Neural cell (in vitro differentiated cells): ENCODE measurements around the gene SMPD1. TPM values are rescaled to one million over a fixed set of nuclear protein-coding genes. Genes with fewer than 3 reads are reported as not detected.

ENCODE experiments used
- H2AFZ ChIP-seq: fragments of 200-600, 300-800 bp; sonication (generic), shearing (Covaris generic); 2 replicates; pipeline ENCODE4 v1.6.0; 2014; ENCODE audit warnings: low read depth, mild to moderate bottlenecking, antibody characterized with exemption, low read length, moderate library complexity
- H3F3A ChIP-seq: fragments of 200-600 bp; shearing (Covaris generic); 2 replicates; pipeline ENCODE4 v1.6.1; 2016; ENCODE audit warnings: mild to moderate bottlenecking, moderate library complexity, mixed read lengths, antibody characterized with exemption, low read length; ENCODE audit not compliant: insufficient read depth, poor library complexity, severe bottlenecking
- H3K27ac ChIP-seq: fragments of 200-600, 300-800 bp; sonication (generic), shearing (Covaris generic); 2 replicates; pipeline ENCODE4 v1.5.1; 2014; ENCODE audit warnings: mild to moderate bottlenecking, low read length, moderate library complexity
- H3K27me3 ChIP-seq: fragments of 300-800, 200-600 bp; sonication (generic), shearing (Covaris generic); 2 replicates; pipeline ENCODE4 v1.6.0; 2014; ENCODE audit warnings: mild to moderate bottlenecking, low read depth, low read length, moderate library complexity; ENCODE audit not compliant: insufficient read depth
- H3K36me3 ChIP-seq: fragments of 300-800, 200-600 bp; sonication (generic), shearing (Covaris generic); 2 replicates; pipeline ENCODE4 v1.5.1; 2014; ENCODE audit warnings: mild to moderate bottlenecking, antibody characterized with exemption, low read length, moderate library complexity; ENCODE audit not compliant: insufficient read depth
- H3K4me2 ChIP-seq: fragments of 300-800, 200-600 bp; sonication (generic), shearing (Covaris generic); 2 replicates; pipeline ENCODE4 v1.6.0; 2014; ENCODE audit warnings: mild to moderate bottlenecking, low read length
- H3K4me3 ChIP-seq: fragments of 300-800, 200-600 bp; sonication (generic), shearing (Covaris generic); 2 replicates; pipeline ENCODE4 v1.5.1; 2014; ENCODE audit warnings: mild to moderate bottlenecking, low read length, moderate library complexity
- H3K79me2 ChIP-seq: fragments of 200-600 bp; shearing (Covaris generic); replicated peaks from 2 replicates; pipeline ENCODE4 v1.6.0; 2014; ENCODE audit warnings: mild to moderate bottlenecking, low read length, moderate library complexity; ENCODE audit not compliant: insufficient read depth
- H3K9ac ChIP-seq: fragments of 300-800, 200-600 bp; sonication (generic), shearing (Covaris generic); 2 replicates; pipeline ENCODE4 v1.6.1; 2016; ENCODE audit warnings: mild to moderate bottlenecking, low read length, mixed read lengths
- H3K9me2 ChIP-seq: fragments of 200-600 bp; shearing (Covaris generic); 2 replicates; pipeline ENCODE4 v1.6.1; 2016; ENCODE audit warnings: mild to moderate bottlenecking, low read length, mixed read lengths; ENCODE audit not compliant: insufficient read depth
- H3K9me3 ChIP-seq: fragments of 200-600, 300-800 bp; sonication (generic), shearing (Covaris generic); 2 replicates; pipeline ENCODE4 v1.6.1; 2016; ENCODE audit warnings: mild to moderate bottlenecking, mixed run types, low read length, moderate library complexity, mixed read lengths
- H4K20me1 ChIP-seq: fragments of 200-600 bp; shearing (Covaris generic); 2 replicates; pipeline ENCODE4 v1.6.1; 2016; ENCODE audit warnings: mild to moderate bottlenecking, mixed run types; ENCODE audit not compliant: insufficient read depth
- CTCF ChIP-seq: fragments of 450-650 bp; IDR thresholded peaks from 2 replicates; pipeline ENCODE4 v1.5.1; 2014; ENCODE audit warnings: antibody characterized with exemption, mild to moderate bottlenecking, moderate library complexity; ENCODE audit not compliant: poor library complexity, severe bottlenecking
- EP300 ChIP-seq: fragments of 450-650 bp; conservative IDR thresholded peaks from 2 replicates; pipeline ENCODE4 v1.6.1; 2014; ENCODE audit warnings: antibody characterized with exemption, mild to moderate bottlenecking, moderate library complexity; ENCODE audit not compliant: poor library complexity, severe bottlenecking
- EZH2 ChIP-seq: fragments of 200-600, 300-800 bp; shearing (Covaris generic), sonication (generic); IDR thresholded peaks from 2 replicates; pipeline ENCODE4 v1.6.1; 2014; ENCODE audit warnings: antibody characterized with exemption, low read length, borderline replicate concordance, mild to moderate bottlenecking; ENCODE audit not compliant: insufficient read depth, poor library complexity, severe bottlenecking
- MXI1 ChIP-seq: fragments of 450-650 bp; conservative IDR thresholded peaks from 2 replicates; pipeline ENCODE4 v1.6.1; 2014; ENCODE audit warnings: antibody characterized with exemption, mild to moderate bottlenecking; ENCODE audit not compliant: poor library complexity, severe bottlenecking
- POLR2AphosphoS5 ChIP-seq: IDR thresholded peaks from 2 replicates; pipeline ENCODE4 v1.6.1; 2012
- RAD21 ChIP-seq: fragments of 450-650 bp; conservative IDR thresholded peaks from 2 replicates; pipeline ENCODE4 v1.6.1; 2014; ENCODE audit warnings: antibody characterized with exemption, mild to moderate bottlenecking, moderate library complexity
- SMC3 ChIP-seq: fragments of 450-650 bp; conservative IDR thresholded peaks from 2 replicates; pipeline ENCODE4 v1.6.1; 2014; ENCODE audit warnings: antibody characterized with exemption, mild to moderate bottlenecking, moderate library complexity; ENCODE audit not compliant: poor library complexity
- TAF1 ChIP-seq: IDR thresholded peaks from 2 replicates; pipeline ENCODE4 v1.6.1; 2012; ENCODE audit warnings: low read depth
- polyA plus RNA-seq: library from polyadenylated mRNA; depleted of rRNA; stranded (reverse); fragments of >200 nt; gene quantifications from 2 replicates; pipeline ENCODE4 v1.2.3, GENCODE V29; 2014
- TF ChIP-seq, protein P1 (sequence below): IDR thresholded peaks from 2 replicates; pipeline ENCODE4 v1.6.1; 2012; ENCODE audit warnings: borderline replicate concordance

Gene SMPD1
- polyA plus RNA-seq, 1 donor from 2014 or later: 30.0 TPM

DNA sequence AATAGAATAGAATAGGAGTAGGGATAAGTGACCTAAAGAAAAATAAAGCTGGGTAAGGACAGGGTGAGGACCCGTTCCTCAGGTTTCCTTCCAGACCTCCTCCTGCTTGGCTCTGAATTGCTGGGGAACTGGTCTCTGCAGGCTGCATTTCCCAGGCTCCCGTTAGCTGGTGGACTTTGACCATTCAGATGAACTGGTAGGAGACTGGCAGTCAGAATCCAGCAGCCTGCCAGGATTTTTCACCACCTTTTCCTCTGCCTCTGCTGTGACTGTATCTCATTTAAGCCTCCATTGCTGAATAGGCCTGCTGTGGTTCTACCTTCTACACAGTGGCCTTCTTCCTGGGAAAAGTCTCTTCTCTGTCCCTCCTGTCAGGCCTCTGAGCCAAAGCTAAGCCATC, 24.6 kb upstream of the SMPD1 start:
- H3K9me3 ChIP-seq: no peaks in the 10 kb centered on the region
- H3K4me2 ChIP-seq: no peak overlapping the region
- H3K36me3 ChIP-seq: no peaks in the 10 kb centered on the region
- H2AFZ ChIP-seq: no peak overlapping the region
- no peak overlapping the region for H3K9ac ChIP-seq
- no peaks in the 10 kb centered on the region for H3F3A ChIP-seq
- no peaks in the 10 kb centered on the region for H3K27me3 ChIP-seq
- H3K4me3 ChIP-seq: no peak overlapping the region
- H4K20me1 ChIP-seq: no peaks in the 10 kb centered on the region
- no peaks in the 10 kb centered on the region for H3K9me2 ChIP-seq
- TF ChIP-seq CTCF (no peak), TAF1 (no peak), EZH2 (no peak), SMC3 (no peak), POLR2AphosphoS5 (no peak), MXI1 (no peak), EP300 (no peak), RAD21 (no peak)
- TF ChIP-seq, protein P1, sequence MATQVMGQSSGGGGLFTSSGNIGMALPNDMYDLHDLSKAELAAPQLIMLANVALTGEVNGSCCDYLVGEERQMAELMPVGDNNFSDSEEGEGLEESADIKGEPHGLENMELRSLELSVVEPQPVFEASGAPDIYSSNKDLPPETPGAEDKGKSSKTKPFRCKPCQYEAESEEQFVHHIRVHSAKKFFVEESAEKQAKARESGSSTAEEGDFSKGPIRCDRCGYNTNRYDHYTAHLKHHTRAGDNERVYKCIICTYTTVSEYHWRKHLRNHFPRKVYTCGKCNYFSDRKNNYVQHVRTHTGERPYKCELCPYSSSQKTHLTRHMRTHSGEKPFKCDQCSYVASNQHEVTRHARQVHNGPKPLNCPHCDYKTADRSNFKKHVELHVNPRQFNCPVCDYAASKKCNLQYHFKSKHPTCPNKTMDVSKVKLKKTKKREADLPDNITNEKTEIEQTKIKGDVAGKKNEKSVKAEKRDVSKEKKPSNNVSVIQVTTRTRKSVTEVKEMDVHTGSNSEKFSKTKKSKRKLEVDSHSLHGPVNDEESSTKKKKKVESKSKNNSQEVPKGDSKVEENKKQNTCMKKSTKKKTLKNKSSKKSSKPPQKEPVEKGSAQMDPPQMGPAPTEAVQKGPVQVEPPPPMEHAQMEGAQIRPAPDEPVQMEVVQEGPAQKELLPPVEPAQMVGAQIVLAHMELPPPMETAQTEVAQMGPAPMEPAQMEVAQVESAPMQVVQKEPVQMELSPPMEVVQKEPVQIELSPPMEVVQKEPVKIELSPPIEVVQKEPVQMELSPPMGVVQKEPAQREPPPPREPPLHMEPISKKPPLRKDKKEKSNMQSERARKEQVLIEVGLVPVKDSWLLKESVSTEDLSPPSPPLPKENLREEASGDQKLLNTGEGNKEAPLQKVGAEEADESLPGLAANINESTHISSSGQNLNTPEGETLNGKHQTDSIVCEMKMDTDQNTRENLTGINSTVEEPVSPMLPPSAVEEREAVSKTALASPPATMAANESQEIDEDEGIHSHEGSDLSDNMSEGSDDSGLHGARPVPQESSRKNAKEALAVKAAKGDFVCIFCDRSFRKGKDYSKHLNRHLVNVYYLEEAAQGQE: no peak
- H3K79me2 ChIP-seq: no peaks in the 10 kb centered on the region
- no peak overlapping the region for H3K27ac ChIP-seq

DNA sequence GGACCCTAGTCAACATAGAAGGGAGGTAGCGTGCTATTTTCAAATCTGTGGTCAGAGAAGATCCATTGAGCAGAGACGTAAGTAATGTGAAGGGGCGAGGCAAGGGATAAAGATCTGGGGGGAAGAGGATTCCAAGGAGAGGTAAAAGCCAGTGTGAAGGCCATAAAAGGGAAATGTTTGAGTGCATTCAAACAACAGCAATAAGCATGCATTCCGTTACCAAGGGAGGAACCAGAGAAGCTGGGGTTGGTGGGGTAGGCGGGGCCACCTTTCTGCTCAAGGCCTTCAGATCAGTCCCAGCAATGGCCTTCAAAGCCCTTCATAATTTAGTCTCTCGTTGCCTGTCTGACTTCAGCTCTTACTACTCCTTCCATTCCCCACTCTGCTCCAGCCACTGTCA, 18.4 kb upstream of the SMPD1 start:
- no peaks in the 10 kb centered on the region for H3K9me2 ChIP-seq
- TF ChIP-seq EZH2 (no peak), TAF1 (no peak), POLR2AphosphoS5 (no peak), SMC3 (no peak), MXI1 (no peak), CTCF (no peak), RAD21 (no peak), EP300 (no peak)
- TF ChIP-seq, protein P1: no peak
- H4K20me1 ChIP-seq: no peaks in the 10 kb centered on the region
- H3F3A ChIP-seq: no peaks in the 10 kb centered on the region
- H3K4me2 ChIP-seq: no peak overlapping the region
- H3K36me3 ChIP-seq: no peaks in the 10 kb centered on the region
- H3K79me2 ChIP-seq: no peaks in the 10 kb centered on the region
- H3K27ac ChIP-seq: no peak overlapping the region
- no peak overlapping the region for H3K4me3 ChIP-seq
- no peak overlapping the region for H2AFZ ChIP-seq
- H3K9me3 ChIP-seq: no peaks in the 10 kb centered on the region
- no peaks in the 10 kb centered on the region for H3K27me3 ChIP-seq
- no peak overlapping the region for H3K9ac ChIP-seq
